Measurements from ENCODE around the gene PIP5K1C.
"Not testable (repeated sequence)": the region's sequence is repeated elsewhere in the genome, so short reads cannot be mapped to it uniquely, and the experiment has no call there.

DNA sequence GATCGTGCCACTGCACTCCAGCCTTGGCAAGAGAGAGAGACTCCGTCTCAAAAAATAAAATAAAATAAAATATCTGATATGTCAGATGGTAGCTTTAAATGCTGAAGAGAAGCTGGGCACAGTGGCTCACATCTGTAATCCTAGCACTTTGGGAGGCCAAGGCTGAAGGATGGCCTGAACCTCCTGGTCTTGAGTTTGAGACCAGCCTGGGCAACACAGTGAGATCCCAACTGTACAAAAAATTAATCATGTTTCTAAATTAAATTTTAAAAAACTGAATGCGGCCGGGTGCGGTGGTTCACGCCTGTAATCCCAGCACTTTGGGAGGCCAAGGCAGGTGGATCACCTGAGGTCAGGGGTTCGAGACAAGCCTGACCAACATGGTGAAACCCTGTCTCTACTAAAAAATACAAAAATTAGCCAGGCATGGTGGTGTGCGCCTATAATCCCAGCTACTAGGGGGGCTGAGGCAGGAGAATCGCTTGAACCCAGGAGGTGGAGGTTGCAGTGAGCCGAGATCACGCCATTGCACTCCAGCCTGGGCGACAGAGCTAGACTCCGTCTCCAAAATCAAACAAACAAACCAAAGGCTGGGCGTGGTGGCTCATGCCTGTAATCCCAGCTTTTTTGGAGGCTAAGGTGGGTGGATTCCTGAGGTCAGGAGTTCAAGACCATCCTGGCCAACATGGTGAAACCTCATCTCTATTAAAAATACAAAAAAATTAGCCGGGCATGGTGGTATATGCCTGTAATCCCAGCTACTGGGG lies 116.0 kb downstream of the PIP5K1C start:
- TF ChIP-seq, protein P1, sequence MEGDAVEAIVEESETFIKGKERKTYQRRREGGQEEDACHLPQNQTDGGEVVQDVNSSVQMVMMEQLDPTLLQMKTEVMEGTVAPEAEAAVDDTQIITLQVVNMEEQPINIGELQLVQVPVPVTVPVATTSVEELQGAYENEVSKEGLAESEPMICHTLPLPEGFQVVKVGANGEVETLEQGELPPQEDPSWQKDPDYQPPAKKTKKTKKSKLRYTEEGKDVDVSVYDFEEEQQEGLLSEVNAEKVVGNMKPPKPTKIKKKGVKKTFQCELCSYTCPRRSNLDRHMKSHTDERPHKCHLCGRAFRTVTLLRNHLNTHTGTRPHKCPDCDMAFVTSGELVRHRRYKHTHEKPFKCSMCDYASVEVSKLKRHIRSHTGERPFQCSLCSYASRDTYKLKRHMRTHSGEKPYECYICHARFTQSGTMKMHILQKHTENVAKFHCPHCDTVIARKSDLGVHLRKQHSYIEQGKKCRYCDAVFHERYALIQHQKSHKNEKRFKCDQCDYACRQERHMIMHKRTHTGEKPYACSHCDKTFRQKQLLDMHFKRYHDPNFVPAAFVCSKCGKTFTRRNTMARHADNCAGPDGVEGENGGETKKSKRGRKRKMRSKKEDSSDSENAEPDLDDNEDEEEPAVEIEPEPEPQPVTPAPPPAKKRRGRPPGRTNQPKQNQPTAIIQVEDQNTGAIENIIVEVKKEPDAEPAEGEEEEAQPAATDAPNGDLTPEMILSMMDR (IDR thresholded peaks at IDR 0.05), result not testable (repeated sequence)
- not testable (repeated sequence) for TF ChIP-seq POLR2AphosphoS5, POLR2A (IDR thresholded peaks at IDR 0.05)
